Measurements from ENCODE around the gene CIDEC. TPM values are rescaled to one million over a fixed set of nuclear protein-coding genes. Genes with fewer than 3 reads are reported as not detected.

The CIDEC gene
- polyA plus RNA-seq, 3 donors: 0.08 TPM; not detected in 2

DNA sequence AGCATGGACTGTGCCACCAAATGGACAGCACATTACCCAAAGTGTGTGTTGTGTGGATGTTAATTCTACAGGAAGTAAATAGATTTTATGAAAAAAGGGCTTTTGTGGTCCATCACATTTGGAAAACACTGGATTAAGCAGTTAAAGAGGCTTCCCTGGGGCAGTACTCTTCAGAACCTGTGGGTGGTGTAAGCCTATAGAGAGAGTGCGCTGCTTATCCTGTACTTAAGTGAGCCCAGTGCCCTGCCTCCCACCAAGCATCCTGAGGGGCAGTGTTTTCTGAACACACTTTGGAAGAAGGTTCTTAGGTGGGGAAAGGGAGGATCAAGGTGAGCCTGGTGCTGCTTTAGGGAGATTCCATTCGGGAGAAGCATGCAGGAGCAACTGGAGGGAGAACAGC is 59.1 kb downstream of the CIDEC start:
- Mint-ChIP-seq H3K27ac (peak overlapping the region in 2 of 7 donors; percentile 36 to 63), H3K4me3 (no peak overlapping the region), H3K9me3 (peaks cover 0 to 2% (median 0%) of the 10 kb centered on the region in 7 donors), H3K36me3 (peaks cover 19 to 48% of the 10 kb centered on the region in 2 donors), H3K4me1 (no peaks in the 10 kb centered on the region), H3K27me3 (ENCODE audit: low read depth in 3 of 3) (peaks cover 0 to 7% (median 3%) of the 10 kb centered on the region in 3 donors)
- no peak overlapping the region for H3K4me3 ChIP-seq (replicated peaks in 1 of 3; ENCODE audit: low read depth in 2 of 3, low read length in 3 of 3)
- no peaks in the 10 kb centered on the region for H3K4me1 ChIP-seq (ENCODE audit: control insufficient read depth in 1 of 2, insufficient read depth in 2 of 2, low read length in 2 of 2)
- H3K79me2 ChIP-seq (ENCODE audit: insufficient read depth, low read length): no peaks in the 10 kb centered on the region
- DNase-seq: no peak
- no peak overlapping the region for H2AFZ ChIP-seq (ENCODE audit: insufficient read depth, low read depth, low read length, poor library complexity, severe bottlenecking)
- H3K4me2 ChIP-seq (replicated peaks; ENCODE audit: extremely low read depth, low read length, poor library complexity, severe bottlenecking): no peak overlapping the region
- H3K27me3 ChIP-seq (ENCODE audit: control insufficient read depth in 2 of 2, insufficient read depth in 2 of 2, low read length in 2 of 2): no peaks in the 10 kb centered on the region
- 100% methylated on average over 2 of the region's 2 CpGs for WGBS (ENCODE audit: insufficient coverage)
- no peaks in the 10 kb centered on the region for H3K9me3 ChIP-seq (replicated peaks in 1 of 2; ENCODE audit: control insufficient read depth in 1 of 2, insufficient read depth in 1 of 2, low read length in 2 of 2)
- intact Hi-C loops (cut with micrococcal nuclease): no loop called here
- H3K27ac ChIP-seq (ENCODE audit: low read depth in 1 of 2, low read length in 2 of 2): no peak overlapping the region
- H3K9ac ChIP-seq (ENCODE audit: insufficient read depth, low read length, poor library complexity, severe bottlenecking): no peak overlapping the region
- TF ChIP-seq CTCF (IDR thresholded peaks at IDR 0.05): no peak
- peaks cover 6 to 27% of the 10 kb centered on the region in 2 donors for H3K36me3 ChIP-seq (replicated peaks in 1 of 2; ENCODE audit: control insufficient read depth in 1 of 2, insufficient read depth in 2 of 2, low read length in 2 of 2)
- no peaks in the 10 kb centered on the region for H4K20me1 ChIP-seq (ENCODE audit: insufficient read depth, low read length)

DNA sequence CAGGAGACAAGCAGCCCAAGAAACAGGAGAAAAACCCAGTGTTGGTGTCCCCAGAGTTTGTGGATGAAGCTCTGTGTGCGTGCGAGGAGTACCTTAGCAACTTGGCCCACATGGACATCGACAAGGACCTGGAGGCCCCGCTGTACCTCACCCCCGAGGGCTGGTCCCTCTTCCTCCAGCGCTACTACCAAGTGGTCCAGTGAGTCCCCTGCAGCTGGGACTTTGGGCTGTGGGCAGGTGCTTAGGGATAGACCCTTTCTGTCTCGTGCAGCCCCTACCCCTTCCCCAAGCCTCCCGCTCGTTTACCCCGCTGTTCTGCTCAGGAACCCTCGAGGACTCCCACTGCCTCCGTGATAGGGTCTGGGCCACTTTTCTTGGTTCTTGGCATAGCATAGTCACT is 59.5 kb downstream of the CIDEC start:
- H3K36me3 ChIP-seq (replicated peaks in 1 of 2; ENCODE audit: control insufficient read depth in 1 of 2, insufficient read depth in 2 of 2, low read length in 2 of 2): peaks cover 6 to 28% of the 10 kb centered on the region in 2 donors
- 98% methylated on average over 9 of the region's 12 CpGs for WGBS (ENCODE audit: insufficient coverage)
- no peak overlapping the region for H3K4me3 ChIP-seq (replicated peaks in 1 of 3; ENCODE audit: low read depth in 2 of 3, low read length in 3 of 3)
- H3K4me1 Mint-ChIP-seq: no peaks in the 10 kb centered on the region
- H3K4me3 Mint-ChIP-seq: no peak overlapping the region
- DNase-seq: no peak
- H2AFZ ChIP-seq (ENCODE audit: insufficient read depth, low read depth, low read length, poor library complexity, severe bottlenecking): no peak overlapping the region
- H3K36me3 Mint-ChIP-seq: peaks cover 21 to 45% of the 10 kb centered on the region in 2 donors
- peaks cover 0 to 2% (median 0%) of the 10 kb centered on the region in 7 donors for H3K9me3 Mint-ChIP-seq
- H3K4me1 ChIP-seq (ENCODE audit: control insufficient read depth in 1 of 2, insufficient read depth in 2 of 2, low read length in 2 of 2): no peaks in the 10 kb centered on the region
- no peak overlapping the region for H3K27ac ChIP-seq (ENCODE audit: low read depth in 1 of 2, low read length in 2 of 2)
- no peak overlapping the region for H3K4me2 ChIP-seq (replicated peaks; ENCODE audit: extremely low read depth, low read length, poor library complexity, severe bottlenecking)
- no peaks in the 10 kb centered on the region for H3K9me3 ChIP-seq (replicated peaks in 1 of 2; ENCODE audit: control insufficient read depth in 1 of 2, insufficient read depth in 1 of 2, low read length in 2 of 2)
- no peaks in the 10 kb centered on the region for H3K27me3 ChIP-seq (ENCODE audit: control insufficient read depth in 2 of 2, insufficient read depth in 2 of 2, low read length in 2 of 2)
- no peak overlapping the region for H3K27ac Mint-ChIP-seq
- TF ChIP-seq CTCF (IDR thresholded peaks at IDR 0.05): no peak
- H4K20me1 ChIP-seq (ENCODE audit: insufficient read depth, low read length): no peaks in the 10 kb centered on the region
- no peaks in the 10 kb centered on the region for H3K79me2 ChIP-seq (ENCODE audit: insufficient read depth, low read length)
- intact Hi-C loops (cut with micrococcal nuclease): no loop called here
- H3K9ac ChIP-seq (ENCODE audit: insufficient read depth, low read length, poor library complexity, severe bottlenecking): no peak overlapping the region
- H3K27me3 Mint-ChIP-seq (ENCODE audit: low read depth in 3 of 3): peaks cover 0 to 7% (median 3%) of the 10 kb centered on the region in 3 donors

All from CD14-positive monocyte (primary cell).